H9 (cell line): ENCODE data around the gene GOT1. TPM values are rescaled to one million over a fixed set of nuclear protein-coding genes. Genes with fewer than 3 reads are reported as not detected.

Experiments used
- DNase-seq: peaks from one replicate; pipeline ENCODE4 v3.0.0-alpha.2; 2017
- H2AFZ ChIP-seq: one replicate; pipeline ENCODE4 v1.6.1; 2013; ENCODE audit warnings: mild to moderate bottlenecking, low read length, control low read depth, moderate library complexity
- H2AK5ac ChIP-seq: 2 replicates; pipeline ENCODE4 v1.6.1; 2013; ENCODE audit warnings: low read length, control low read depth, mixed read lengths; ENCODE audit not compliant: insufficient read length
- H2BK120ac ChIP-seq: one replicate; pipeline ENCODE4 v1.6.1; 2013; ENCODE audit warnings: low read depth, mild to moderate bottlenecking, low read length, control low read depth, inconsistent platforms; ENCODE audit not compliant: poor library complexity, severe bottlenecking
- H2BK12ac ChIP-seq: 2 replicates; pipeline ENCODE4 v1.6.1; 2013; ENCODE audit warnings: low read length, control low read depth, mixed read lengths, low read depth; ENCODE audit not compliant: insufficient read length
- H2BK15ac ChIP-seq: 2 replicates; pipeline ENCODE4 v1.6.1; 2013; ENCODE audit warnings: low read depth, low read length, control low read depth
- H2BK20ac ChIP-seq: one replicate; pipeline ENCODE4 v1.6.1; 2013; ENCODE audit warnings: low read depth, mild to moderate bottlenecking, low read length, control low read depth, inconsistent platforms; ENCODE audit not compliant: poor library complexity, severe bottlenecking
- H2BK5ac ChIP-seq: 2 replicates; pipeline ENCODE4 v1.6.1; 2013; ENCODE audit warnings: low read length, control low read depth, mixed read lengths; ENCODE audit not compliant: insufficient read length
- H3K14ac ChIP-seq: 2 replicates; pipeline ENCODE4 v1.6.1; 2013; ENCODE audit warnings: low read length, control low read depth; ENCODE audit not compliant: insufficient read depth
- H3K18ac ChIP-seq: 2 replicates; pipeline ENCODE4 v1.6.1; 2013; ENCODE audit warnings: low read depth, mild to moderate bottlenecking, mixed read lengths, low read length, control low read depth; ENCODE audit not compliant: insufficient read length
- H3K23ac ChIP-seq: 2 replicates; pipeline ENCODE4 v1.6.1; 2013; ENCODE audit warnings: low read length, control low read depth, mixed read lengths, low read depth; ENCODE audit not compliant: insufficient read length
- H3K23me2 ChIP-seq: 2 replicates; pipeline ENCODE4 v1.6.1; 2013; ENCODE audit warnings: low read depth, mild to moderate bottlenecking, mixed read lengths, low read length, control low read depth; ENCODE audit not compliant: insufficient read length, poor library complexity, severe bottlenecking
- H3K27ac ChIP-seq: 2 replicates; pipeline ENCODE4 v1.5.1; 2013; ENCODE audit warnings: low read length, control low read depth, mixed read lengths, low read depth; ENCODE audit not compliant: insufficient read length
- H3K27me3 ChIP-seq: 2 replicates; pipeline ENCODE4 v1.6.1; 2013; ENCODE audit warnings: low read length, control low read depth, inconsistent platforms; ENCODE audit not compliant: insufficient read depth
- H3K4ac ChIP-seq: 2 replicates; pipeline ENCODE4 v1.6.1; 2013; ENCODE audit warnings: low read depth, mild to moderate bottlenecking, control low read depth, inconsistent platforms, low read length, moderate library complexity
- H3K4me1 ChIP-seq: 2 replicates; pipeline ENCODE4 v1.6.1; 2013; ENCODE audit warnings: low read length, control low read depth, inconsistent platforms; ENCODE audit not compliant: insufficient read depth
- H3K4me2 ChIP-seq: 2 replicates; pipeline ENCODE4 v1.6.1; 2013; ENCODE audit warnings: low read length, control low read depth, mixed read lengths; ENCODE audit not compliant: insufficient read length, insufficient read depth
- H3K56ac ChIP-seq: 2 replicates; pipeline ENCODE4 v1.6.1; 2013; ENCODE audit warnings: low read depth, mild to moderate bottlenecking, mixed read lengths, low read length, control low read depth; ENCODE audit not compliant: insufficient read length
- H3K79me1 ChIP-seq: 2 replicates; pipeline ENCODE4 v1.6.1; 2013; ENCODE audit warnings: low read depth, mild to moderate bottlenecking, moderate library complexity, low read length, control low read depth, inconsistent platforms; ENCODE audit not compliant: insufficient read depth, poor library complexity, severe bottlenecking
- H3K79me2 ChIP-seq: 2 replicates; pipeline ENCODE4 v1.6.1; 2013; ENCODE audit warnings: low read length, control low read depth, inconsistent platforms; ENCODE audit not compliant: insufficient read depth
- H3K9ac ChIP-seq: 2 replicates; pipeline ENCODE4 v1.6.1; 2013; ENCODE audit warnings: low read length, control low read depth, mixed read lengths; ENCODE audit not compliant: insufficient read length; ENCODE audit errors: extremely low read depth
- H3K9me3 ChIP-seq: one replicate; pipeline ENCODE4 v1.6.1; 2013; ENCODE audit warnings: low read depth, low read length, inconsistent platforms; ENCODE audit not compliant: control insufficient read depth
- H3T11ph ChIP-seq: one replicate; pipeline ENCODE4 v1.6.1; 2013; ENCODE audit warnings: mild to moderate bottlenecking, low read length, control low read depth, inconsistent platforms
- H4K20me1 ChIP-seq: one replicate; pipeline ENCODE4 v1.6.1; 2013; ENCODE audit not compliant: control insufficient read depth, insufficient read length, insufficient read depth
- H4K5ac ChIP-seq: 2 replicates; pipeline ENCODE4 v1.6.1; 2013; ENCODE audit warnings: low read depth, mild to moderate bottlenecking, mixed read lengths, low read length, control low read depth; ENCODE audit not compliant: insufficient read length
- H4K8ac ChIP-seq: replicated peaks from 2 replicates; pipeline ENCODE4 v1.6.1; 2013; ENCODE audit warnings: low read length, control low read depth, mixed read lengths, low read depth; ENCODE audit not compliant: insufficient read length
- H4K91ac ChIP-seq: 2 replicates; pipeline ENCODE4 v1.6.1; 2013; ENCODE audit warnings: low read depth, mild to moderate bottlenecking, moderate library complexity, mixed read lengths, low read length, control low read depth; ENCODE audit not compliant: insufficient read length
- H3K27ac Mint-ChIP-seq, 3 experiments: 2 replicates in 2 of 3; 3 replicates in 1 of 3; pipeline ENCODE4 v1.8.0; 2020 to 2021; ENCODE audit warnings: mixed read lengths in 3 of 3, mild to moderate bottlenecking in 1 of 3, moderate library complexity in 1 of 3
- H3K27me3 Mint-ChIP-seq: 2 replicates; pipeline ENCODE4 v1.8.0; 2021; ENCODE audit warnings: low read depth, mild to moderate bottlenecking, moderate library complexity, mixed read lengths
- H3K36me3 Mint-ChIP-seq, 3 experiments: 2 replicates in 2 of 3; 3 replicates in 1 of 3; pipeline ENCODE4 v1.8.0; 2020 to 2021; ENCODE audit warnings: low read depth in 3 of 3, mixed read lengths in 3 of 3; ENCODE audit not compliant: insufficient read depth in 1 of 3
- H3K4me1 Mint-ChIP-seq, 2 experiments: 2 replicates each; pipeline ENCODE4 v1.8.0; 2020; ENCODE audit warnings: mixed read lengths in 2 of 2
- H3K4me3 Mint-ChIP-seq, 2 experiments: 2 replicates in 1 of 2; 3 replicates in 1 of 2; pipeline ENCODE4 v1.8.0; 2020 to 2021; ENCODE audit warnings: mild to moderate bottlenecking in 2 of 2, mixed read lengths in 2 of 2, moderate library complexity in 1 of 2
- H3K9me3 Mint-ChIP-seq, 2 experiments: 2 replicates in 1 of 2; 3 replicates in 1 of 2; pipeline ENCODE4 v1.8.0; 2020; ENCODE audit warnings: mild to moderate bottlenecking in 2 of 2, mixed read lengths in 2 of 2, moderate library complexity in 1 of 2
- WGBS: extraction: QIAGEN DNeasy Blood & Tissue Kit; methylation state at CpG from one replicate; pipeline ENCODE4 v1.1.7; 2013; ENCODE audit warnings: missing lambda C conversion rate, low lambda C conversion rate, mixed read lengths; ENCODE audit not compliant: insufficient read length; ENCODE audit errors: extremely low coverage; 5-methylcytosine and 5-hydroxymethylcytosine counted together
- total RNA-seq: library from RNA; stranded (reverse); gene quantifications from 2 replicates; pipeline ENCODE4 v1.2.1, GENCODE V29; 2021
- TF ChIP-seq, protein P1 (sequence below): fragments of 200-600 bp; sonication (generic); conservative IDR thresholded peaks from 3 replicates; pipeline ENCODE4 v1.8.0; 2021; ENCODE audit warnings: antibody characterized with exemption, mild to moderate bottlenecking

The GOT1 gene
- total RNA-seq, 1 experiment from 2014 or later = 43.3 TPM

DNA sequence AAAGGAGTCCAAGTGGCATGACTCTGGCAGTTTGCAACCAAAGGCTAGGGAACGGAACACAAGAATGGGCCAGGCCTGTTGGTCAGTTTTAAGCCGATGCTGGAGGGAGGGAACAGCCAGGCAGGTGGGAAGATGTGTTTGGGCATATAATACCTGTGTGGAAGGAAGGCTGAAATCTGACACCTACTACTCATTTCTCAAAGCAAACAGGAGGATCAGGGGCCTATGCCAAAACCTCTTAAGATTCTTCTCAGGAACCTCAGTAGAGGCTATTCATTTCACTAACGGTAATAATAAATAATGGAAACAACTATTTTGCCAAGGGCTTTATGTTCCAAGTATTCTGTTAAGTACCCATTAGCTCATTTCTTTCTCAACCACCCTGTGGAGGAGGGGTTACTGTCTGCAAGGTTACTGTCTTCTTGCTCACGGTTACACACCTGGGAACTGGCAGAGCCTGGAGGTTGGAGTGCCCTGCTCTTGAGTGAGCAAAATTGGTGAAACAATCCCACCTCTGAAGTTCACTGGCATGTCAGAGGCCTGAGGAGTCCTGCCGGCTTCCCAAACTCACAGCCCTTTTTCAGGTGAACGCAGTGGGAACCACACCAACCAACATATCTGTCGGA is 35.5 kb downstream of the GOT1 start:
- H3T11ph ChIP-seq = no peak overlapping the region
- H3K4me2 ChIP-seq = no peak overlapping the region
- peaks cover 4% of the 10 kb centered on the region; the same call in 1 of the 2 replicates for H3K27me3 Mint-ChIP-seq
- no peaks in the 10 kb centered on the region; a peak in 1 of 5 replicates for H3K9me3 Mint-ChIP-seq
- H3K27ac Mint-ChIP-seq = peak overlapping the region in 1 of 3 experiments; percentile 85; a peak in 2 of 7 replicates
- no peak overlapping the region for H3K4me3 Mint-ChIP-seq
- H2AFZ ChIP-seq = no peak overlapping the region
- no peaks in the 10 kb centered on the region for H3K79me2 ChIP-seq
- H3K4me1 Mint-ChIP-seq = peaks cover 35 to 46% of the 10 kb centered on the region in 2 experiments
- no peak overlapping the region for H3K23ac ChIP-seq
- H3K18ac ChIP-seq = no peak overlapping the region
- H2BK15ac ChIP-seq = no peak overlapping the region
- H4K5ac ChIP-seq = no peak overlapping the region
- H2BK5ac ChIP-seq = no peak overlapping the region
- H2AK5ac ChIP-seq = no peak overlapping the region
- no CpG with 5 or more reads among the region's 7 CpGs for WGBS
- H3K56ac ChIP-seq = no peak overlapping the region
- no peaks in the 10 kb centered on the region for H3K27me3 ChIP-seq
- no peak overlapping the region for H3K4ac ChIP-seq
- H4K91ac ChIP-seq = no peak overlapping the region
- TF ChIP-seq, protein P1, sequence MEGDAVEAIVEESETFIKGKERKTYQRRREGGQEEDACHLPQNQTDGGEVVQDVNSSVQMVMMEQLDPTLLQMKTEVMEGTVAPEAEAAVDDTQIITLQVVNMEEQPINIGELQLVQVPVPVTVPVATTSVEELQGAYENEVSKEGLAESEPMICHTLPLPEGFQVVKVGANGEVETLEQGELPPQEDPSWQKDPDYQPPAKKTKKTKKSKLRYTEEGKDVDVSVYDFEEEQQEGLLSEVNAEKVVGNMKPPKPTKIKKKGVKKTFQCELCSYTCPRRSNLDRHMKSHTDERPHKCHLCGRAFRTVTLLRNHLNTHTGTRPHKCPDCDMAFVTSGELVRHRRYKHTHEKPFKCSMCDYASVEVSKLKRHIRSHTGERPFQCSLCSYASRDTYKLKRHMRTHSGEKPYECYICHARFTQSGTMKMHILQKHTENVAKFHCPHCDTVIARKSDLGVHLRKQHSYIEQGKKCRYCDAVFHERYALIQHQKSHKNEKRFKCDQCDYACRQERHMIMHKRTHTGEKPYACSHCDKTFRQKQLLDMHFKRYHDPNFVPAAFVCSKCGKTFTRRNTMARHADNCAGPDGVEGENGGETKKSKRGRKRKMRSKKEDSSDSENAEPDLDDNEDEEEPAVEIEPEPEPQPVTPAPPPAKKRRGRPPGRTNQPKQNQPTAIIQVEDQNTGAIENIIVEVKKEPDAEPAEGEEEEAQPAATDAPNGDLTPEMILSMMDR = no peak
- no peak overlapping the region for H2BK120ac ChIP-seq
- H4K8ac ChIP-seq = no peak overlapping the region
- H3K4me1 ChIP-seq = peaks cover 7% of the 10 kb centered on the region; the same call in 1 of the 2 replicates
- no peaks in the 10 kb centered on the region for H3K23me2 ChIP-seq
- no peak for DNase-seq
- no peaks in the 10 kb centered on the region for H3K9me3 ChIP-seq
- no peaks in the 10 kb centered on the region for H3K79me1 ChIP-seq
- no peak overlapping the region for H3K9ac ChIP-seq
- no peak overlapping the region for H3K14ac ChIP-seq
- H2BK20ac ChIP-seq = no peak overlapping the region
- no peak overlapping the region for H2BK12ac ChIP-seq
- no peaks in the 10 kb centered on the region for H4K20me1 ChIP-seq
- peaks cover 9 to 35% (median 23%) of the 10 kb centered on the region in 3 experiments; a peak in 6 of 7 replicates for H3K36me3 Mint-ChIP-seq
- H3K27ac ChIP-seq = no peak overlapping the region
